HTERT RPE-1 (cell line): ENCODE measurements around the gene NPPB.
"Not testable (repeated sequence)": the region's sequence is repeated elsewhere in the genome, so short reads cannot be mapped to it uniquely, and the experiment has no call there.

Source experiments
- in situ Hi-C: fragments of 300-500 bp; cut with MboI; formaldehyde crosslinking; loops from 4 replicates; pipeline ENCODE4 v1.14.3; 2020; ENCODE audit warnings: low sequenced_read_pairs

The NPPB gene

GRCh38 chr1:11858613-11858967 lies at the start of gene NPPB:
Gene NPPB (minus strand): TSS chr1:11858945. CDS start chr1:11858833, 112 bp downstream.
- in situ Hi-C loops, result no loop called here

GRCh38 chr1:11908095-11908675 lies 49.4 kb upstream of the NPPB start:
- in situ Hi-C loops, result no loop called here

- in situ Hi-C loops, result no loop called here
Measured at GRCh38 chr1:11907275-11908094, 48.7 kb upstream of the NPPB start.

GRCh38 chr1:11906870-11907269 lies 48.1 kb upstream of the NPPB start:
- in situ Hi-C loops, result no loop called here

- in situ Hi-C loops, result no loop called here
Measured at GRCh38 chr1:11904978-11905377, 46.2 kb upstream of the NPPB start.

GRCh38 chr1:11904156-11904555 lies 45.4 kb upstream of the NPPB start:
- in situ Hi-C loops, result not testable (repeated sequence)

DNA sequence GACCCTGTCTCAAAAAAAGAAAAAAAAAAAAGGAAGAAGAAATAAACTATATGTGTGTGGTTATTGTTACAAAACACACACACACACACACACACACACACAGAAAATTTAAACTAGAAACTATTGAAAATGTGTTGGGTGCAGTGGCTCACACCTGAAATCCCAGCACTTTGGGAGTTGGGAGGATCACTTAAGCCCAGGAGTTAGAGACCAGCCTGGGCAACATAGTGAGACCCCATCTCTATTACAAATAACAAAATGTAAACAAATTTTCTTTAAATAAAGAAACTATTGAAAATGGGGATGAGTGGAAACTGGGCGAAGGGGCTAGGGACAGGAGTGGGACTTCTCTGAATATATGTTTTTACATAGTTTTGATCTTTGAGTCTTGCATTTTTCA lies 44.5 kb upstream of the NPPB start:
- in situ Hi-C loops, result no loop called here

GRCh38 chr1:11901446-11901845 lies 42.7 kb upstream of the NPPB start:
- in situ Hi-C loops, result not testable (repeated sequence)

GRCh38 chr1:11898831-11899467 lies 40.2 kb upstream of the NPPB start:
- in situ Hi-C loops, result no loop called here

GRCh38 chr1:11898086-11898785 lies 39.5 kb upstream of the NPPB start:
- in situ Hi-C loops, result no loop called here

DNA sequence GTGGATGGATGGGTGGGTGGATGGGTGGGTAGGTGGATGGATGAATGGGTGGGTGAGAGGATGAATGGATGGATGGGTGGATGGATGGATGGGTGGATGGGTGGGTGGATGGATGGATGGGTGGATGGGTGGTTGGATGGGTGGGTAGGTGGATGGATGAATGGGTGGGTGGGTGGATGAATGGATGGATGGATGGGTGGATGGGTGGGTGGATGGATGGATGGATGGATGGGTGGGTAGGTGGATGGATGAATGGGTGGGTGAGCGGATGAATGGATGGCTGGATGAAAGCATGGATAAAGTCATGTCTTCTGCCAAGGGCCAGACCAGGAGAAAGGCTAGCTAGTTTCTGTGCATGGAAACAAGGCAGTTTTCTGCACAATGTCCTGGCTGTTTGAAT lies 35.8 kb upstream of the NPPB start:
- in situ Hi-C loops, result not testable (repeated sequence)

GRCh38 chr1:11893907-11894251 lies 35.1 kb upstream of the NPPB start:
- in situ Hi-C loops, result no loop called here

GRCh38 chr1:11891433-11892186 lies 32.9 kb upstream of the NPPB start:
- in situ Hi-C loops, result no loop called here

- in situ Hi-C loops, result no loop called here
Measured at GRCh38 chr1:11888877-11889208, 30.1 kb upstream of the NPPB start.

DNA sequence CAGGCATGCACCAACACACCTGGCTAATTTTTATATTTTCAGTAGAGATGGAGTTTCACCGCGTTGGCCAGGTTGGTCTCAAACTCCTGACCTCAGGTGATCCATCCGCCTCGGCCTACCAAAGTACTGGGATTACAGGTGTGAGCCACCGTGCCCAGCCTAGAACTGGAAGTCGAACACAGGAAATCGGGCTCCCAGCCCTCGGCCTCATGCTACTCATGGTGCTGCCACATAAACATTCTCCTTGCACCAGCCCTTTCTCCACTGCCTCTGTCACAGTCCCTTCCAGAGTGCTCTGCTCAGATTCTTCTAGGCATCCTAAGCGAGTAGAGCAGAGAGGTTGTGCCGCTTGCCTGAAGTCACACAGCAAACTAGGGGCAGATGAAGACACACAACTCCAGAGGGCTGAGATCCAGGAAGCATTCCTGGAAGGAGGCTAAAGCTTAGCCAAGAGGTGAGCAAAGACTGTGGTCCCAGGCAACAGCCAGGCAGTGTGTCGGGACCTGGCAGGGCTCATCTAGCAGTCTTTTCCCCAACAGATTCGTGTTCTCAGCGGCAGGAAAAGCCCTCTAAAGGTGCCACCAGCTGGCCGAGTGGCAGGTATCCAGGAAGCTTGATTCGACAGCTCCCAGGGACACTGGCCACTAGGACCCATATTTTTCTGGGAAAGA lies 29.6 kb upstream of the NPPB start:
- in situ Hi-C loops, result no loop called here

GRCh38 chr1:11887666-11888007 lies 28.9 kb upstream of the NPPB start:
- in situ Hi-C loops, result no loop called here

GRCh38 chr1:11886986-11887665 lies 28.4 kb upstream of the NPPB start:
- in situ Hi-C loops, result no loop called here

- in situ Hi-C loops, result no loop called here
Measured at GRCh38 chr1:11885916-11886315, 27.2 kb upstream of the NPPB start.

DNA sequence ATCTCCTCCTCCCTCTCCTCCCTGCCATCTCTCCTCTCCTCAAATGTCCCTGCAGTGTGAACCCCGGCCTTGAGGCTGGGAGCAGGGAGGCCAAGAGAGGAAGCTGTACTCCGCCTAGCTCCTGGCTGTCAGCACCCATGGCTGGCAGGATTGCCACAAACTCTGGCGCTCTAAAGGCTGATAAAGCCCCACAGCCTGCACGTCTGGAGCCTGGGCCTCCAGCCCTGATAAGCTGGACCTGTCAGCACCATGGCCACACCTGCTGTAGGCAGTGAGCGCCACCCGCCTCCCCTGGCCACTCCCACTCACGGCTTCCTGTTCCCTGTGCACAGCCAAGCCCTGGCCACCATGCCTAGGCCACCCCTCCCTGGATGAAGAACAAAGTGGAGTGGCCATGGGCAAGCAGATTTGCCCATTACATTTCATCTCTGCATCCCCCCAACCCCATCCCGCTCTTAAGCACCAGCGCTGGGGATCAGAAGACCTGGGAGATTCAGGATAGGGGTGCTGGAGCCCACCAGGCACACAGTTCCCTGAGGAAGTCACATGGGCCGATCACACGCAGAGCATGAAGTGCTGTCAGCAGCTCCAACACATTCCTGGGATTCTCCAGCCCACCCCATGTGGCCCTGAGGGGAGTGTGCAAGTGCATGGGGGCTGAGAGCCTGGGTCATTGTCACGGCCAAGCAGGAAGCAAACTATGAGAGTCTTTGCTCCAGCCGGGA lies 24.2 kb upstream of the NPPB start:
- in situ Hi-C loops, result no loop called here
